Activated T-cell treated with anti-CD3 and anti-CD28 coated beads, Interleukin-2, amount 50 U/mL, for 72 hours (primary cell): Measurements from ENCODE around the gene S100A10. TPM values are rescaled to one million over a fixed set of nuclear protein-coding genes. Genes with fewer than 3 reads are reported as not detected.

Experiments
- ATAC-seq, 2 donors: fragments of 150-1000 bp; cut with Tn5 transposase; replicated peaks in 1 of 2; 2 replicates each; pipeline ENCODE4 v1.10.0; 2021; ENCODE audit warnings: moderate library complexity in 2 of 2, mild to moderate bottlenecking in 1 of 2
- DNase-seq, 2 donors: peaks; one replicate each; pipeline ENCODE4 v3.0.0; 2021 to 2022; ENCODE audit warnings: mixed read lengths in 1 of 2
- H3K27ac Mint-ChIP-seq: one replicate; pipeline ENCODE4 v1.8.0; 2022; ENCODE audit warnings: mild to moderate bottlenecking, moderate library complexity, mixed read lengths
- H3K27me3 Mint-ChIP-seq: one replicate; pipeline ENCODE4 v1.8.0; 2022; ENCODE audit warnings: low read depth, mixed read lengths
- H3K36me3 Mint-ChIP-seq, 2 donors: one replicate each; pipeline ENCODE4 v1.8.0; 2022; ENCODE audit warnings: mixed read lengths in 2 of 2, mild to moderate bottlenecking in 1 of 2; ENCODE audit not compliant: insufficient read depth in 2 of 2
- H3K4me1 Mint-ChIP-seq: one replicate; pipeline ENCODE4 v1.8.0; 2022; ENCODE audit warnings: low read depth, mixed read lengths
- H3K4me3 Mint-ChIP-seq, 2 donors: one replicate each; pipeline ENCODE4 v1.8.0; 2022; ENCODE audit warnings: mild to moderate bottlenecking in 2 of 2, mixed read lengths in 2 of 2, moderate library complexity in 2 of 2
- H3K9me3 Mint-ChIP-seq, 2 donors: one replicate each; pipeline ENCODE4 v1.8.0; 2022; ENCODE audit warnings: mixed read lengths in 2 of 2
- total RNA-seq, 2 donors: library from RNA; stranded (reverse); gene quantifications; one replicate each; pipeline ENCODE4 v1.2.3, GENCODE V29; 2022

Gene S100A10
- total RNA-seq, 2 donors from 2014 or later = 76.6 to 138 TPM

DNA sequence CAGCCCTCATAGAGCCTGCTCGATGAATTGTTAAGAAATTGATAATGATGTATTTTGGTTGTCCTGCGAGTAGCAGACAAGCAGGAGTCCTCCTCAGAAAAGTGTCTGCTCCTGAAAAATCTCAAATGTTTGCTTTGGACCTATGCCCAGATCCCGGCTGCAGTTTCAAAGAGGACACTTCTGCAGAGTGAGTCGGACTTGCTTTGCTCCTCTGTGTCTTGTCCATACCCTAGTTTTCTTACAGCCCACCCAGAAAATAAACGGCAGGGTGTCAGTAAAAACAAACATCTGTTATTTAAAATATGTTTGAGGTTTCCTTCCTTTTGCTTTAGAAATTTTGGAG is 2.8 kb downstream of the S100A10 start:
- H3K36me3 Mint-ChIP-seq = peaks cover 0 to 6% of the 10 kb centered on the region in 2 donors
- H3K27me3 Mint-ChIP-seq = no peaks in the 10 kb centered on the region
- H3K9me3 Mint-ChIP-seq = no peaks in the 10 kb centered on the region
- H3K27ac Mint-ChIP-seq = peak overlapping the region; percentile 19
- H3K4me1 Mint-ChIP-seq = peaks cover 66% of the 10 kb centered on the region
- no peak for ATAC-seq
- DNase-seq = no peak
- H3K4me3 Mint-ChIP-seq = peak overlapping the region in 1 of 2 donors; percentile 93

DNA sequence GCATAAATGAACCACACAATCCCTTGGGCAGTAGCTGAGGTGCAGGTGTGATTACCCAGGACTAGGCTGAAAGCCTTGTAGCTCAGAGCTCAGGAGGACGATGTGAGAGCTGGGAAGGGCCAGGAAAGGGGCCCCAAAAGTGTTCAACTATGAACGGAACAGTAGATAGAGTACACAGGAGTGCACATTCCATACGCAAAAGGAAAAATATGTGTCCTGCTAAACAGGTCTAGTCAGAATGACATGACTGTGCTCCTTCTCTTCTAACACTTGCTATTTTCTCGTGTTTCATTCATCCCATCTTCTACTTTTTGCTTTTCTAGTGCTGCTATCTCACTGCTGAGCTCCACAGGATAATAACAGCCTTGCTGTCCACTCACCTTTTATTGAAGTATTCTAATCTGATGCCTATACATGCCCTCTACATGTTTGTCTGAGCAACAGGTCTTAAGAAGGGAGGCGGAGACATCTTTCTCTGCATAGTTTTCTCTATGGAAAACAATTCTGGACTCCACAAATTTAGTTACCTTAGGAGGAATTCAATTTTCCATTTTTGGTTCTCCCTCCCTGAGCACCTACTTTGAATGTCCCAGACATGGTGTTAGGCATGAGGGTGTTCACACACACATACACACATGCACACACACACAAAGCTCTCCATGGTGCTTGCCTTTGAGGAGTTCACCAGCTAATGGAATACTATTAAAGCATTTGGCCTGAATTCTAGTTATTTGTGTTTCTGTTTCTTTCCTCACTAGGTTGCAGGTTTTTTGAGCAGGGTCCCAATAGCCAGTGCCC is 3.4 kb downstream of the S100A10 start:
- no peak for ATAC-seq
- H3K4me3 Mint-ChIP-seq = peak overlapping the region; percentile 23 to 93
- DNase-seq = no peak
- no peak overlapping the region for H3K27ac Mint-ChIP-seq
- peaks cover 2 to 6% of the 10 kb centered on the region in 2 donors for H3K36me3 Mint-ChIP-seq
- H3K9me3 Mint-ChIP-seq = no peaks in the 10 kb centered on the region
- peaks cover 70% of the 10 kb centered on the region for H3K4me1 Mint-ChIP-seq
- H3K27me3 Mint-ChIP-seq = no peaks in the 10 kb centered on the region

DNA sequence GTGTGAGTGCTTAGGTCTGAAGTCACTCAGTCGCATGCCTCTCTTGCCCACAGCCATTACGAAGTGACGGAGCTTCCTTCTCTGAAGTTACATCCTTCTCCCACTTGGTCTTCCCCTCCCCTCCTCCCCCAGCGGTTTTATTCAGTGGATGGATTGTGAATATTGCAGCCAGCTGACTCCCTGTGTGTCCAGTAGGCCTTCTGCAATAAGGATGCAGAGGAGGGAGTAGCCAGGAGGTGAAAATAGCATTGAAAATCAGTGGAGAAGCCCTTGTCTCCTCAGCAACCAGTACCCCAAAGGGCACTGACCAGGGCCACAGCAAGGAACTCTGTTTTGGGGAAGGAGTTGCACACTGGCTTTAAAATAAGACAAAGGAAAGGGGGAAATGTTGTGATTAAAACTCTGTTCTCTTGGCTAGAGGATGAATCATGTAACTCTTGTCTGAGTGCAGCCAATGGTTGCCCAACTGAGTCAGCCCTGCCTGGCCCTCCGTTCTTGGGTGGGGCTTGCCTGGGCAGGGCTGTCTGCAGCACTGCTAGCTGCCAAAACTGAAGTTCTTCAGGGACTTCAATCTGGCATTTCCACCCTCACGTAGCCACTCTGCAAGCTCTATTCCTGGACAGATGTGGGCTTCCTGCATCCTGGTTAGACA is 4.3 kb downstream of the S100A10 start:
- peaks cover 3 to 6% of the 10 kb centered on the region in 2 donors for H3K36me3 Mint-ChIP-seq
- H3K27ac Mint-ChIP-seq = peak overlapping the region; percentile 11
- peak overlapping the region; percentile 23 to 93 for H3K4me3 Mint-ChIP-seq
- H3K4me1 Mint-ChIP-seq = peaks cover 76% of the 10 kb centered on the region
- H3K9me3 Mint-ChIP-seq = no peaks in the 10 kb centered on the region
- no peaks in the 10 kb centered on the region for H3K27me3 Mint-ChIP-seq
- ATAC-seq (peak; percentile 61 to 64), DNase-seq (peak; percentile 66 to 67)

DNA sequence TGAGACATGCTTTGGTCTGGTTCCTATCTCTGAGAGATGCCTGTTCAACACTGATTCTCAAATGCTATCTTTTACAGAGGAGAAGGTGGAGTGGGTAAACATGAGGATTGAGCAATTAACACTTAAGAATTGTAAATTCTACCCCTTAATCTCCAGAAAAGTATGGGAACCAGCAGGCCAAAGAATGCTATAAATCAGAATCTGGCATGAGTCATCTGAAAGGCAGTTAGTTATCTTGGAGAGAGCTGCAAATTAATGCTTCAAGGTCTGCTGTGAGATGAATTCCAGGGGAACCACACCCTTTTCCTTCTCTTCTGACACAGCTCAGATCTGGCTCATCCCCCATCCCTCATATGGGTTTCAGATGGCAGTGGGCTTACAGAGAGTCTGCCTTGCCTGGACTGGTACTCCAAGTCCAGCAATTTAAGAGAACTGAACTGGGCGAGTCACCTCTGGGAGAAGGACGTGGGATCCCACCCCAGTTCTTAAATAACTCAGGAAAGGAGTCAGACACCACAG is 5.2 kb downstream of the S100A10 start:
- Mint-ChIP-seq H3K36me3 (peaks cover 3 to 6% of the 10 kb centered on the region in 2 donors), H3K4me1 (peaks cover 84% of the 10 kb centered on the region), H3K27ac (no peak overlapping the region), H3K9me3 (no peaks in the 10 kb centered on the region), H3K27me3 (no peaks in the 10 kb centered on the region), H3K4me3 (peak overlapping the region; percentile 61 to 93)
- ATAC-seq = no peak
- no peak for DNase-seq

DNA sequence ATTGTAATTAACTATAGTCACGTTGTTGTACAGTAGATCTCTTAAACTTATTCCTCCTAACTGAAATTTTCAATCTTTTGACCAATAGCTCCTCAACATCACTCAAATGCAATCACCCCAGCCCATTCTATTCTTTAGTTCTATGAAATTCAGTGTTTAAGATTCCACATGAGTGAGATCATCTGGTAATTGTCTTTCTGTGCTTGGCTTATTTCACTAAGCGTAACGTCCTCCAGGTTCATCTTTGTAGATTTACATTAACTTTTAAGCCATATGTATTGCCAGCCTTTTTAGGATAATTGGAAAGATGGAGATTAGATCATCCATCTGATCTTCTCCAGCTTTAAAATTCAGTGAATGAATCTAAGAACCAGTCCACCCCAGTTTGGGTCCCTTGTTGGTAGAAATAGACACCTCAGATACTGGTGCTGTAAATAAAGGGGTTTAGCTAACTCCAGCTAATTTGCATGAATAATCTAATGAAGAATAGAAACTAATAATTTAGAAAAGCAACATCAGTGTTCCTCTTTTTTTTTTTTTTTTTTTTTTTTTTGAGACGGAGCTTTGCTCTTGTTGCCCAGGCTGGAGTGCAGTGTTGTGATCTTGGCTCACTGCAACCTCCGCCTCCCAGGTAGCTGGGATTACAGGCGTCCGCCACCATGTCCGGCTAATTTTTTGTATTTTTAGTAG is 7.0 kb downstream of the S100A10 start:
- Mint-ChIP-seq H3K36me3 (peaks cover 5 to 13% of the 10 kb centered on the region in 2 donors), H3K4me3 (no peak overlapping the region), H3K4me1 (peaks cover 80% of the 10 kb centered on the region), H3K27ac (no peak overlapping the region), H3K27me3 (no peaks in the 10 kb centered on the region), H3K9me3 (no peaks in the 10 kb centered on the region)
- DNase-seq (no peak), ATAC-seq (no peak)

DNA sequence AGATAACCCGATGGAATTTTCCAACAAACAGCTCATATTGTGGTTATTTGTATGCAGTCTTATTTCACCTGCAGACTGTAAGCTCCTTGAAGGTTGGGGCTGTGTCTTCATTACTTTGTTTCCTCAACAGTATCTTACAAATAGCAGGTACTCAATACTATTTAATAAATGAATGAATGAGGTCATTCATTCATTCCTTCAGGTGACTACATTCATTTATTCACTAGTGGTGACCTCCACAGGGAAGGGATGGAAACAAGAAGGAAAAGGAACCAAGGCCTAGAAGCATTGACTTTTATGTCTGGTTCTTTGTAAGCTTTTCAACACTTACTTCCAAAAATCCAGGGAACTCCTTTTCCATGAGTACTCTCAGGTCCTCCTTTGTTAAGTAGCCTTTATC is 7.9 kb downstream of the S100A10 start:
- ATAC-seq (no peak), DNase-seq (no peak)
- Mint-ChIP-seq H3K4me3 (peak overlapping the region in 1 of 2 donors; percentile 77), H3K27ac (no peak overlapping the region), H3K9me3 (no peaks in the 10 kb centered on the region), H3K27me3 (no peaks in the 10 kb centered on the region), H3K36me3 (peaks cover 5 to 18% of the 10 kb centered on the region in 2 donors), H3K4me1 (peaks cover 72% of the 10 kb centered on the region)

DNA sequence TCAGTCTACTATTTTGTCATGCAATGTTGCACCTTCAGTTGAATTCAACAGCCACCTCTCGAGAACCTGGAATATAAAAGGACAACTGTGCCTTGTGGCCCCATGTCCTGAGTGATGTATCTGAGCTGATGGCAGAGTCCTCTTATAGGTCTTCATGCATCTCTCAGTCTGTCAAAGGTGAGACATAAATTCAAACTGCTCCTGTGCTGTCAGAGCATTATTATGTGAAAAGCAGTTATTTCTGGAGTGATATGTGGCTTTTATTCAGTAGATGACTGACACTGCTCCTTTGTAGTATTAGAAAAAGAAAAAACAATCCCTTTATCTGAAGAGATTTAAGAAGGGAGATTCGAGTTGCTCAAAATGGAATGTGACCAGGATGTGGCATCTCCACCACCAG is 8.4 kb downstream of the S100A10 start:
- H3K36me3 Mint-ChIP-seq = peaks cover 8 to 19% of the 10 kb centered on the region in 2 donors
- DNase-seq = no peak

DNA sequence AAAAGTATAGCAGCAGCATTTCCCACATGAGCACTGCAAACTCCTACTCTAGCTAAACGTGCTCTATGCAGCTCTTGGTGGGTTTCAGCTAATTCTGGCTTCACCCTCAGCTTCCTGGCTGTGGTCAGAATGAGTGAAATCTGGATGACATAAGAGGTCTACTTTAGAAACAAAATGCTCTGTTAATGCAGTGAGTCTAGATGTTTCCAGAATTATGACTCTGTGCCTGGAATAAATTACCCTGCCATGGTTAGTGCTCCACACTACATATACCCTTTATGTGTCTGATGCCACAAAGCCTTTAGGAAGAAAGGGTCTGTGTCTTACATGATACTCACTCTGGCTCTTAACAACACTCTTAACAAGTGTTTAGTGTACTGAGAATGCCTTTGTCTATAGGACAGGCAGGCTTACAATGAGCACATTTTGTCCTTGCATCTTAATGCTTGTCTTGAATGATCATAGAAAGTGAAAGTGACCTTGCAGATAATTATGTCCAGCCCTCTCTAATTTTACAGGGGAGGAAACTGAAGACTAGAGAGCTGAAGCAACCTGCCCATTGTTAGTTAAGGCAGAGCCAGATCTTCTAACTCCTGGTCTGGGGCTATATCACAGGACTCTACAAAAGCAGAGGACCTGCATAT is 9.2 kb downstream of the S100A10 start:
- Mint-ChIP-seq H3K27ac (peak overlapping the region; percentile 21), H3K4me3 (peak overlapping the region; percentile 54 to 77), H3K4me1 (peaks cover 59% of the 10 kb centered on the region), H3K27me3 (no peaks in the 10 kb centered on the region), H3K9me3 (no peaks in the 10 kb centered on the region), H3K36me3 (peaks cover 8 to 19% of the 10 kb centered on the region in 2 donors)
- DNase-seq (peak; percentile 55 to 60), ATAC-seq (peak; percentile 94 to 95)

More for the DNA sequence above, 8.4 kb downstream of the S100A10 start:
- Mint-ChIP-seq H3K4me3 (peak overlapping the region; percentile 54 to 77), H3K27me3 (no peaks in the 10 kb centered on the region), H3K9me3 (no peaks in the 10 kb centered on the region), H3K27ac (no peak overlapping the region), H3K4me1 (peaks cover 68% of the 10 kb centered on the region)
- ATAC-seq = no peak

DNA sequence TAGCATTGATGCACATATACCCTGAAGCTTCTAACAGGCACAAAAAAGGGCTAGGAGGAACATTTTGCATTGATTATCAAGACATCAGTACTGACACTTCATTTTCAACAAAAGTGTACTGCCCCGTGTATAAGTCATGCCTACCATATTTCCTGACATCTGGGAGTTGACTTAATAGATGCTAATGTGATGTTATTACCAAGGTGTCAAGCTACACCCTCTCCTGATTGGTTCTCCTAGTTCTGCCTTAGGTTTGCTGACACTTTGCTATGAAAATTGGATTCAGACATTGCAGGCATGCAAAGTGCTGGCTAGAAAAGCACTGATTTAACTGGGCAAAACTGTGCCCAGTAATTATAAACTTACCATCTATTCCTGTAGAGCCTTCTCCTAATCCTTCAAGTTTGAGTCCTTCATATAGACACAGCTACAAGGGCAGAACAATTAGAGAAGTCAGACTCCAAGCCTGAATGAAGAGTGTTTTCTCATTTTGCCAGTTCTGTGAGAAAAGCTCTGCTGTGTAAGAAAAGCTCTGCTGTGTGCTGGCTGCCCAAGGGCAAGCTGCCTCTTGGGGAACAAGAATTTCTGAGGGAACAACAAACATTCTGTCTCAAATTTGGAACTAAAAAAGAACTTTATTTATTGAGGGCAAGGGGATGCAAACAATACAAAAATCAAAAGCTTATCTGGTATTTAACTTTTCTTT is 11.2 kb downstream of the S100A10 start:
- ATAC-seq = no peak

DNA sequence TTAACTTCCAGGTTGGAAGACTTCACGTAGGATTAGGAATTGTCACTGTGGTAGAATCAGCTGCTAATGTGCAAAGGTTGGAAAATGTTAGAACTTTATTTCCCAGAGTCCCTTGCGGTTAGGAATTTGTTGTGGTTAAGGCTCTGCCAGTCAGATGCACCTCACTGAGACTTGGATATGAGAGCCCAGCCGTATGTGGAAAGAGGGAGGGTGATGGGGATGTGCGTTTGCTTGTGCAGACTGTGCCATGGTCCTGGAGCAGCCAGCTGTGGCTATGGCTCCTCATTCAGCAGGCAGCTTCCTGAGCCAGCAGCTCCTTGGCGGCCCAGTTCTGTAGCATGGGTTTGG is 12.5 kb downstream of the S100A10 start:
- no peaks in the 10 kb centered on the region for H3K9me3 Mint-ChIP-seq
- DNase-seq (no peak), ATAC-seq (no peak)
- no peak overlapping the region for H3K27ac Mint-ChIP-seq
- peaks cover 45% of the 10 kb centered on the region for H3K4me1 Mint-ChIP-seq
- H3K36me3 Mint-ChIP-seq = peaks cover 6 to 19% of the 10 kb centered on the region in 2 donors
- no peak overlapping the region for H3K4me3 Mint-ChIP-seq
- H3K27me3 Mint-ChIP-seq = peaks cover 4% of the 10 kb centered on the region

More for the DNA sequence above, 11.2 kb downstream of the S100A10 start:
- Mint-ChIP-seq H3K4me3 (no peak overlapping the region), H3K27ac (no peak overlapping the region), H3K4me1 (peaks cover 51% of the 10 kb centered on the region), H3K27me3 (peaks cover 4% of the 10 kb centered on the region), H3K36me3 (peaks cover 8 to 19% of the 10 kb centered on the region in 2 donors), H3K9me3 (no peaks in the 10 kb centered on the region)
- DNase-seq = no peak

DNA sequence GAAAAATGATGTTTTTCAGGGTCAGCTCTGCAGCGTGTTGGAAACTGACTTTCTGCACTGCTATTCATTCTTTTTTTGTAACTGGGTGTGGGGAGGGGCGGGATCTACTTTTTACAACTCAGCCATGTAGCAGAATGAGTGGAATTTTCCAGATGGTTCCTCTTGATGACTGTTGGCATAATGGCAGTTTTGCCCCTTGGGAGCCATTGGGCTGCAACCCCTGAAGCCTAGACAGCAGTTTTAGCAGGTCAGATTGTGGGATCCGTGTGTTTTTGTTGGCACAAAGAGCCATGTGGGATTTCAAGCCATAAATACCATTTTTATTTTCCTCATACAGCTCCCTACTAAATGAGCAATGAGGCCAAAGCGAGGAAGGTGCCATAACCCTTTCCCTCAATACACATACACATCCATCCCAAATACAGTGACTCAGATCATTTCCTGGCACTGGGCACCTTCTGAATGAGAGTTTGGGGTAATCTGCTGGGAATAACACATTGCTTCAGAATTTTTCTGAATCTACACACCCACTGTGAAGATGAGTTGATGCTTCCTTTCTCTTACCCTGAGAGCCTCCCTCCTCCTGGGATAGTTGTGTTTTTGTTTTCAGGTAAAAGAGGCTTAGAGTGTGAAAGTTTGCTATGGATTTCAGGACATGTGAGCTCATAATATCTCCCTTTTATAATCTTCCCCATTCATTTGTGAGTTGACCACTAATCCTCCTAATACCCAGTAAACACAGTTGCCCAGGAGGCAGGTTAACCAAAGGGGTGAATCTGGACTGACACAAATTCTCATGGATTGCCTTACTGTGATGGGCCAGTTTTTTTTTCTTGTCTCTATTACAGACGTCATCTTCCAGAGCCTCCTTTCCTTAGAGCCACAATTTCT is 13.1 kb downstream of the S100A10 start:
- Mint-ChIP-seq H3K36me3 (peaks cover 6 to 19% of the 10 kb centered on the region in 2 donors), H3K4me3 (no peak overlapping the region), H3K4me1 (peaks cover 42% of the 10 kb centered on the region), H3K27me3 (peaks cover 4% of the 10 kb centered on the region), H3K9me3 (no peaks in the 10 kb centered on the region), H3K27ac (no peak overlapping the region)
- ATAC-seq = no peak
- DNase-seq = no peak
